NCI-H128 (cell line): Measurements from ENCODE around the gene ANKMY1.

Source experiments
- DNase-seq: peaks from one replicate; lab custom pipeline; 2025; ENCODE audit not compliant: unreplicated experiment; lab: John Stamatoyannopoulos, UW

ANKMY1 gene

GRCh38 chr2:240557808-240558207, at the start of gene ANKMY1:
TSS of gene ANKMY1 (minus strand) at chr2:240557988. CDS start at chr2:240557335, 653 bp downstream.
- DNase-seq = no peak

GRCh38 chr2:240605867-240606743, 48.3 kb upstream of the ANKMY1 start:
- DNase-seq = no peak

- DNase-seq = no peak
These were observed 47.3 kb upstream of the ANKMY1 start for GRCh38 chr2:240604939-240605716.

GRCh38 chr2:240604291-240604938, 46.6 kb upstream of the ANKMY1 start:
- DNase-seq = no peak

GRCh38 chr2:240603846-240604245, 46.1 kb upstream of the ANKMY1 start:
- no peak for DNase-seq

- DNase-seq = no peak
These were observed 45.5 kb upstream of the ANKMY1 start for GRCh38 chr2:240603081-240603835.

- no peak for DNase-seq
These were observed 44.7 kb upstream of the ANKMY1 start for GRCh38 chr2:240602266-240603050.

GRCh38 chr2:240601831-240602160, 44.0 kb upstream of the ANKMY1 start:
- DNase-seq = no peak

- DNase-seq = no peak
These were observed 43.5 kb upstream of the ANKMY1 start for GRCh38 chr2:240601061-240601830.

GRCh38 chr2:240600451-240600961, 42.7 kb upstream of the ANKMY1 start:
- DNase-seq = no peak

GRCh38 chr2:240599141-240599583, 41.4 kb upstream of the ANKMY1 start:
- no peak for DNase-seq

GRCh38 chr2:240598311-240598911, 40.6 kb upstream of the ANKMY1 start:
- DNase-seq = no peak

GRCh38 chr2:240597419-240598181, 39.8 kb upstream of the ANKMY1 start:
- DNase-seq = no peak

GRCh38 chr2:240597054-240597418, 39.2 kb upstream of the ANKMY1 start:
- no peak for DNase-seq

- DNase-seq = no peak
These were observed 38.7 kb upstream of the ANKMY1 start for GRCh38 chr2:240596491-240596931.

GRCh38 chr2:240596080-240596460, 38.3 kb upstream of the ANKMY1 start:
- no peak for DNase-seq

GRCh38 chr2:240595381-240596079, 37.7 kb upstream of the ANKMY1 start:
- DNase-seq = no peak
